Pancreas (tissue), 10 donors: ENCODE results near the gene PRSS38. TPM values are rescaled to one million over a fixed set of nuclear protein-coding genes. Genes with fewer than 3 reads are reported as not detected.
A peak's percentile ranks its signal among the peaks of the same experiment; 100 is the strongest.

Experiments
- ATAC-seq, 4 donors: fragments of 200-7000 bp; cut with Tn5 transposase; one replicate each; pipeline versions ENCODE4 v1.8.0 to v1.9.1; 2020; ENCODE audit warnings: mild to moderate bottlenecking in 4 of 4, moderate library complexity in 4 of 4
- DNase-seq, 6 donors: peaks; one replicate each; pipeline ENCODE4 v3.0.0-alpha.2; 2020
- FAIRE-seq: peaks from 2 replicates; lab custom pipeline; 2012; peaks lifted over from hg19 to GRCh38; lab: Jason Lieb, UNC
- H3K27ac ChIP-seq, 4 donors: fragments of 200-600 bp; sonication (generic); 1 replicate in 3 of 4; 2 replicates in 1 of 4; pipeline versions ENCODE4 v1.5.0 to v1.8.0; 2020
- H3K27me3 ChIP-seq, 4 donors: fragments of 200-600 bp; one replicate each; pipeline ENCODE4 v1.8.0; 2021
- H3K36me3 ChIP-seq, 3 donors: fragments of 200-600 bp; sonication (generic) in 1 of 3; one replicate each; pipeline versions ENCODE4 v1.5.0 to v1.8.0; 2020 to 2021
- H3K4me1 ChIP-seq, 3 donors: fragments of 200-600 bp; one replicate each; pipeline ENCODE4 v1.8.0; 2021
- H3K4me3 ChIP-seq, 4 donors: fragments of 200-600 bp; sonication (generic) in 2 of 4; one replicate each; pipeline versions ENCODE4 v1.5.0 to v1.8.0; 2020 to 2021
- H3K9me3 ChIP-seq, 4 donors: fragments of 200-600 bp; one replicate each; pipeline ENCODE4 v1.8.0; 2021
- CTCF ChIP-seq, 4 donors: fragments of 200-600 bp; sonication (generic) in 3 of 4; IDR thresholded peaks; one replicate each; pipeline versions ENCODE4 v1.5.0 to v1.8.0; 2021; ENCODE audit warnings: antibody characterized with exemption in 4 of 4
- WGBS, 2 donors: extraction: QIAGEN DNeasy Blood & Tissue Kit; methylation state at CpG; one replicate each; pipeline ENCODE4 v1.1.7; 2013; 5-methylcytosine and 5-hydroxymethylcytosine counted together
- intact Hi-C, 3 donors: fragments of 100-400 bp; cut with DNase I; formaldehyde crosslinking; loops; one replicate each; pipeline versions ENCODE4 v1.11.1 to v1.14.2; 2022
- polyA plus RNA-seq, 2 donors: library from polyadenylated mRNA; stranded (reverse); fragments of 200-250 nt; gene quantifications; one replicate each; pipeline ENCODE4 v1.2.3, GENCODE V29; 2013
- total RNA-seq, 6 donors: library from RNA; stranded (reverse); fragmentation: NEBNext Ultra II Directional in 4 of 6; extraction: Animal tissue kit (Norgen Biotek cat#: 25700) in 4 of 6; gene quantifications; one replicate each; pipeline versions ENCODE4 v1.2.1 to v1.2.4, GENCODE V29; 2021 to 2023
- donor health status: healthy with polysubstance abuse.
- donor health status: DM: no; HTN: no; CAD: no; lungs with moderate emphysema.
- donor health status: DM: no; HTN: no; CAD: no.
- donor health status: control.
- donor health status: control.
- donor health status: Bipolar disorder and iron deficiency.
- donor health status: DM: yes; HTN: yes; CAD: no.
- donor health status: DM: no; HTN: no; CAD: no.
- donor health status: DM: no; HTN: no; CAD: no.
- donor health status: DM: yes; HTN: yes; CAD: no.

Gene PRSS38
- total and polyA plus RNA-seq, 8 donors = not detected

GRCh38 chr1:227796359-227796915 lies 19.0 kb upstream of the PRSS38 start:
- no peaks in the 10 kb centered on the region for H3K36me3 ChIP-seq
- H3K4me3 ChIP-seq = no peak overlapping the region
- WGBS, 2 donors = 81 to 86% methylated on average over 5 of the region's 5 CpGs
- intact Hi-C loops = no loop called here
- H3K4me1 ChIP-seq = no peaks in the 10 kb centered on the region
- H3K27ac ChIP-seq = no peak overlapping the region
- ATAC-seq (no peak), FAIRE-seq (no peak), DNase-seq (no peak)
- H3K27me3 ChIP-seq = peaks cover 0 to 3% (median 0%) of the 10 kb centered on the region in 4 donors
- H3K9me3 ChIP-seq = no peaks in the 10 kb centered on the region
- TF ChIP-seq CTCF (IDR thresholded peaks at IDR 0.05) = no peak

- no peak for ATAC-seq
- peak in 1 of 6 donors; percentile 34 for DNase-seq
- intact Hi-C loops = no loop called here
- Histone ChIP-seq H3K27ac (no peak overlapping the region), H3K36me3 (no peaks in the 10 kb centered on the region), H3K27me3 (peaks cover 0 to 3% (median 0%) of the 10 kb centered on the region in 4 donors), H3K4me1 (no peaks in the 10 kb centered on the region), H3K9me3 (no peaks in the 10 kb centered on the region), H3K4me3 (no peak overlapping the region)
- TF ChIP-seq CTCF (IDR thresholded peaks at IDR 0.05) = no peak
- no peak for FAIRE-seq
- WGBS, 2 donors = 71 to 89% methylated on average over 3 of the region's 3 CpGs
Observed at GRCh38 chr1:227797144-227797543, 18.3 kb upstream of the PRSS38 start.

GRCh38 chr1:227797625-227798024 lies 17.9 kb upstream of the PRSS38 start:
- no peak overlapping the region for H3K27ac ChIP-seq
- FAIRE-seq (no peak), DNase-seq (no peak), ATAC-seq (no peak)
- H3K36me3 ChIP-seq = no peaks in the 10 kb centered on the region
- intact Hi-C loops = no loop called here
- no peaks in the 10 kb centered on the region for H3K4me1 ChIP-seq
- H3K27me3 ChIP-seq = peaks cover 0 to 3% (median 0%) of the 10 kb centered on the region in 4 donors
- WGBS, 2 donors = 76 to 81% methylated on average over 3 of the region's 3 CpGs
- H3K9me3 ChIP-seq = no peaks in the 10 kb centered on the region
- no peak for TF ChIP-seq CTCF (IDR thresholded peaks at IDR 0.05)
- H3K4me3 ChIP-seq = no peak overlapping the region

GRCh38 chr1:227798078-227798802 lies 17.2 kb upstream of the PRSS38 start:
- Histone ChIP-seq H3K4me3 (no peak overlapping the region), H3K9me3 (no peaks in the 10 kb centered on the region), H3K27ac (no peak overlapping the region), H3K27me3 (peaks cover 0 to 3% (median 0%) of the 10 kb centered on the region in 4 donors), H3K36me3 (no peaks in the 10 kb centered on the region), H3K4me1 (no peaks in the 10 kb centered on the region)
- ATAC-seq (no peak), DNase-seq (no peak), FAIRE-seq (no peak)
- no peak for TF ChIP-seq CTCF (IDR thresholded peaks at IDR 0.05)
- WGBS, 2 donors = 61 to 69% methylated on average over 16 of the region's 16 CpGs
- intact Hi-C loops = no loop called here

GRCh38 chr1:227799756-227800155 lies 15.7 kb upstream of the PRSS38 start:
- Histone ChIP-seq H3K9me3 (peaks cover 0 to 4% (median 0%) of the 10 kb centered on the region in 4 donors), H3K27me3 (peaks cover 0 to 3% (median 0%) of the 10 kb centered on the region in 4 donors), H3K27ac (no peak overlapping the region), H3K4me3 (no peak overlapping the region), H3K4me1 (no peaks in the 10 kb centered on the region), H3K36me3 (no peaks in the 10 kb centered on the region)
- FAIRE-seq = no peak
- 59 to 77% methylated on average over 1 of the region's 1 CpG for WGBS, 2 donors
- TF ChIP-seq CTCF (IDR thresholded peaks at IDR 0.05) = no peak
- no peak for ATAC-seq
- intact Hi-C loops = no loop called here
- no peak for DNase-seq
